ENCODE results near the gene KCNA10.

The KCNA10 gene

DNA sequence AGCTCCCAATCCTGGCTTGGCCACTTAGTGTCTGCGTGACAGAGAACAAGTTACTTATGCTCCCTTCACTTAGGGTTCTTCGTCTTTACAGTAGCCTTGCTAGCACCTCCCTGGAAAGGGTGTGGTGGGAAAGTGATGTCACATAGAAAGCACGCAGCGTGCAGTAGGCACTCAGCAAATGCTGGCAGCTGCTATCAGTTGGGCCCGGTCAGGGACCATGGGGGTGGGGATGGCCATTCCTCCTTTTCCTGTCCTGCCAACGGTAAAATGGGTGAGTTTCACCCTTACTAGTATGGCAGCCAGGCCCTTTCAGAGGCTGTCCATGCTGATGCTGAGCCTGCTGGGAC, 6.2 kb upstream of the KCNA10 start:
- H3K27me3 ChIP-seq (ENCODE audit: insufficient read depth, poor library complexity, severe bottlenecking): peaks cover 2% of the 10 kb centered on the region
- TF ChIP-seq SPI1 (IDR thresholded peaks at IDR 0.05; ENCODE audit: borderline replicate concordance, low read depth) (no peak), POLR2AphosphoS5 (IDR thresholded peaks at IDR 0.05; ENCODE audit: low read depth) (no peak), GABPA (IDR thresholded peaks at IDR 0.05; ENCODE audit: low read depth) (no peak)
- TF ChIP-seq, protein P1, sequence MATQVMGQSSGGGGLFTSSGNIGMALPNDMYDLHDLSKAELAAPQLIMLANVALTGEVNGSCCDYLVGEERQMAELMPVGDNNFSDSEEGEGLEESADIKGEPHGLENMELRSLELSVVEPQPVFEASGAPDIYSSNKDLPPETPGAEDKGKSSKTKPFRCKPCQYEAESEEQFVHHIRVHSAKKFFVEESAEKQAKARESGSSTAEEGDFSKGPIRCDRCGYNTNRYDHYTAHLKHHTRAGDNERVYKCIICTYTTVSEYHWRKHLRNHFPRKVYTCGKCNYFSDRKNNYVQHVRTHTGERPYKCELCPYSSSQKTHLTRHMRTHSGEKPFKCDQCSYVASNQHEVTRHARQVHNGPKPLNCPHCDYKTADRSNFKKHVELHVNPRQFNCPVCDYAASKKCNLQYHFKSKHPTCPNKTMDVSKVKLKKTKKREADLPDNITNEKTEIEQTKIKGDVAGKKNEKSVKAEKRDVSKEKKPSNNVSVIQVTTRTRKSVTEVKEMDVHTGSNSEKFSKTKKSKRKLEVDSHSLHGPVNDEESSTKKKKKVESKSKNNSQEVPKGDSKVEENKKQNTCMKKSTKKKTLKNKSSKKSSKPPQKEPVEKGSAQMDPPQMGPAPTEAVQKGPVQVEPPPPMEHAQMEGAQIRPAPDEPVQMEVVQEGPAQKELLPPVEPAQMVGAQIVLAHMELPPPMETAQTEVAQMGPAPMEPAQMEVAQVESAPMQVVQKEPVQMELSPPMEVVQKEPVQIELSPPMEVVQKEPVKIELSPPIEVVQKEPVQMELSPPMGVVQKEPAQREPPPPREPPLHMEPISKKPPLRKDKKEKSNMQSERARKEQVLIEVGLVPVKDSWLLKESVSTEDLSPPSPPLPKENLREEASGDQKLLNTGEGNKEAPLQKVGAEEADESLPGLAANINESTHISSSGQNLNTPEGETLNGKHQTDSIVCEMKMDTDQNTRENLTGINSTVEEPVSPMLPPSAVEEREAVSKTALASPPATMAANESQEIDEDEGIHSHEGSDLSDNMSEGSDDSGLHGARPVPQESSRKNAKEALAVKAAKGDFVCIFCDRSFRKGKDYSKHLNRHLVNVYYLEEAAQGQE (IDR thresholded peaks at IDR 0.05; ENCODE audit: insufficient replicate concordance, low read depth): no peak
- TF ChIP-seq, protein P2, sequence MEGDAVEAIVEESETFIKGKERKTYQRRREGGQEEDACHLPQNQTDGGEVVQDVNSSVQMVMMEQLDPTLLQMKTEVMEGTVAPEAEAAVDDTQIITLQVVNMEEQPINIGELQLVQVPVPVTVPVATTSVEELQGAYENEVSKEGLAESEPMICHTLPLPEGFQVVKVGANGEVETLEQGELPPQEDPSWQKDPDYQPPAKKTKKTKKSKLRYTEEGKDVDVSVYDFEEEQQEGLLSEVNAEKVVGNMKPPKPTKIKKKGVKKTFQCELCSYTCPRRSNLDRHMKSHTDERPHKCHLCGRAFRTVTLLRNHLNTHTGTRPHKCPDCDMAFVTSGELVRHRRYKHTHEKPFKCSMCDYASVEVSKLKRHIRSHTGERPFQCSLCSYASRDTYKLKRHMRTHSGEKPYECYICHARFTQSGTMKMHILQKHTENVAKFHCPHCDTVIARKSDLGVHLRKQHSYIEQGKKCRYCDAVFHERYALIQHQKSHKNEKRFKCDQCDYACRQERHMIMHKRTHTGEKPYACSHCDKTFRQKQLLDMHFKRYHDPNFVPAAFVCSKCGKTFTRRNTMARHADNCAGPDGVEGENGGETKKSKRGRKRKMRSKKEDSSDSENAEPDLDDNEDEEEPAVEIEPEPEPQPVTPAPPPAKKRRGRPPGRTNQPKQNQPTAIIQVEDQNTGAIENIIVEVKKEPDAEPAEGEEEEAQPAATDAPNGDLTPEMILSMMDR (IDR thresholded peaks at IDR 0.05; ENCODE audit: insufficient read depth, low read length): no peak
- no peak overlapping the region for H3K4me3 ChIP-seq (replicated peaks; ENCODE audit: insufficient read depth, low read length)
- no peak overlapping the region for H3K27ac ChIP-seq (replicated peaks)
- no peak for DNase-seq (ENCODE audit: low read depth in 1 of 2, low spot score in 1 of 2)

DNA sequence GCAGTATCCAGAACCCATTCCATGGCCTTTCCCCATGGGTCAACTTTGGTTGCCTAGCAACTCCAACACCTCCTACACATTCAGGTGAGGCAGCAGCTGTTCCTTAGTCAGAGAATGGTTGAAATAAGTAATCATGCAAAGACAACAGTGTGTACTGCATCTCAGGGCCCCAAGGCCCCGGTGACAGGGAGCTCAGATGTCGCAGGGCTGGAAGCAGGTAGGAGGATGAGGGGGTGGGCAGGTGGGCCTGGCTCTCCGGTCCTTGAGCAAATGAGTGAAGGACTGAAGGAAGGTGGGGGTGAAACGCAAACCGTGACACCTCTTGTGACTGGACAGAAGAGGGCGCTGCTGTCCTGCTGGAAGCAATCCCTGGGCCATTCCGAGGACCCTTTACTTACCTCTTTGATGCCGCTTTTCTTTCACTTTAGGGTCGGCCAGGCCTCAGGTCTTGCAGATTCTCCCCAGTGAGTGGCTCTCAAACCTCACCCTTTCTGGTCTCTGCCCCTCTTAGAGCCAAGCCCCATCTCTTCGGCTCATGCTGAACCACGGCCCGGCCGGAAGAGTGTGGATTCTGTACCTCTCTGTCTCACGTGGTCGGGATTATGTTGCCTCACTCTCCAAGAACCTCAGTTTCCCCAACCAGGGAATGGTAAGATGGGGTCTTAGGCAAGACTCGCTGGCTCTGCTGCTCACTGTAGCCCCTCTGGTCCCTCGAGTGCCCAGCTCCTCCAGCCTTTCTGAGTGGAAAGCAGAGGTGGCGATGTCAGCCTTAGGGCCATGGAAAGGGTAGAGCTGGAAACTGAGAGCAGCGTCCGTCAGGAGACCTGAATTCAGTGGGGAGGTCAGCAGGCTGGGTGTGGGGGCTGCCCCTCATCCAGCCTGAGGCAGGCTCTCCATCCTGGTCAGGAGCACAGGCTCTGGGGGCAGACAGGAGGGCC, 5.6 kb upstream of the KCNA10 start:
- H3K4me3 ChIP-seq (replicated peaks; ENCODE audit: insufficient read depth, low read length): no peak overlapping the region
- no peak overlapping the region for H3K27ac ChIP-seq (replicated peaks)
- peaks cover 2% of the 10 kb centered on the region for H3K27me3 ChIP-seq (ENCODE audit: insufficient read depth, poor library complexity, severe bottlenecking)
- DNase-seq (ENCODE audit: low read depth in 1 of 2, low spot score in 1 of 2): peak; percentile 28 to 41
- TF ChIP-seq, protein P1 (IDR thresholded peaks at IDR 0.05; ENCODE audit: insufficient replicate concordance, low read depth): no peak
- TF ChIP-seq, protein P2 (IDR thresholded peaks at IDR 0.05; ENCODE audit: insufficient read depth, low read length): peak; percentile 86

DNA sequence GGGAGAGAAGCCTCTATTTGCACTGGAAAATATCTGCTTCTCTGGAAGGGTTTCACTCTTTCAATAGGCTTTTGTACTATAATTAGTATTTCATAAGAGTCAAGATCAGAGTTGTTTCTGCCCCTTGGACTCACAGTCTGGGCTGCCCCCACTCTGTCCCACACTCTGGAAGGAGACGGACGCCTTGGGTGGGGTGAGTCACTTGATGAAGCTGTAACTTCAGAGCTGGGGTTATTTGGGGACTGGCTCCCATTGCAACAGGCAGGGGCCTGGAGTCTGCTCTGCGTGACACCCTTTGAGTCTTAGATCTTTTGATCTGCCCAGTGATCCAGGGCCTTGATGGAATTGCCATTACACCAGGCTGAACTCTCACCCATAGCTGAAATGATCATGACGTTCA, 4.0 kb upstream of the KCNA10 start:
- no peaks in the 10 kb centered on the region for H3K27me3 ChIP-seq (ENCODE audit: insufficient read depth, poor library complexity, severe bottlenecking)

More for the DNA sequence above, 4.0 kb upstream of the KCNA10 start:
- H3K27ac ChIP-seq (replicated peaks): no peak overlapping the region
- no peak overlapping the region for H3K4me3 ChIP-seq (replicated peaks; ENCODE audit: insufficient read depth, low read length)
- TF ChIP-seq, protein P2 (IDR thresholded peaks at IDR 0.05; ENCODE audit: insufficient read depth, low read length): no peak
- TF ChIP-seq, protein P1 (IDR thresholded peaks at IDR 0.05; ENCODE audit: insufficient replicate concordance, low read depth): no peak
- TF ChIP-seq SPI1 (IDR thresholded peaks at IDR 0.05; ENCODE audit: borderline replicate concordance, low read depth) (no peak), GABPA (IDR thresholded peaks at IDR 0.05; ENCODE audit: low read depth) (no peak), POLR2AphosphoS5 (IDR thresholded peaks at IDR 0.05; ENCODE audit: low read depth) (no peak)
- no peak for DNase-seq (ENCODE audit: low read depth in 1 of 2, low spot score in 1 of 2)

Measured in HL-60 (cell line).